Raji (cell line): Measurements from ENCODE around the gene INTS11.

ENCODE experiments used
- POLR2A ChIP-seq: IDR thresholded peaks from 2 replicates; pipeline ENCODE4 v1.6.1; 2011; ENCODE audit warnings: low read depth, low read length, control low read depth; ENCODE audit not compliant: insufficient read depth

INTS11 gene

GRCh38 chr1:1307923-1308755 is 16.3 kb downstream of the INTS11 start, which contains the start of the genes ACAP3 and PUSL1:
ACAP3 (minus strand) TSS chr1:1307930; CDS start chr1:1307815, 115 bp downstream.
PUSL1 (plus strand) TSS chr1:1308597; CDS start chr1:1308644, 47 bp downstream.
- TF ChIP-seq POLR2A: peak; percentile 79

GRCh38 chr1:1307261-1307922 is 17.1 kb downstream of the INTS11 start:
- TF ChIP-seq POLR2A: peak; percentile 61

- no peak for TF ChIP-seq POLR2A
Measured at GRCh38 chr1:1306661-1307260, 17.7 kb downstream of the INTS11 start.

DNA sequence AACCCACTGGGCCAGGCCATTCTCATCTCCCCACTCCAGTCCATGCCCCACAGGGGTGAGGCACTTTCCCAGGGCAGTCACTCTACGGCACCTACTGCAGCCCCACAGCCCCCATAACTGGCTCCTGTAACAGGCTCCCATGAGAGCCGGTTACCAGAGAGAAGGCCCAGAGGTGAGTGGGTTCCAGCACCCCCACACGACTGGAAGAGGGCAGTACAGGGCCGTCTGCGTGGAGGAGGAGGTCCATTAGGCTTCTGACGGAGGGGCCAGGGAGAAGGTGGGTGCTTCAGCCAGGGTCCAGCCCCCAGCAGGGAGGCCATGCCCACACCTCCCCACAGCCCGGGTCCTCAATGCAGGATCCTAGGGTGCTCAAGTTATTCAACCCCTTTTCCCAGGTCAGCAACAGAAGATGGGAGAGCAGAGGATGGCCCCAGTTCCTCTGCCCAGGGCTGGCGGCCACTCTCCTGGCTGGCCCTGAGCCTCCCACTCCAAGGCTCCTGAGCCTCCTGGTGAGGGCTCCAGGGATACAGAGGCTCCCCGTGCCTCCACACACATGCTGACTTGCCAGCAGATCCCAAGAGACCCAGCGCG is 18.3 kb downstream of the INTS11 start:
- no peak for TF ChIP-seq POLR2A

- peak; percentile 36; the same call in 1 of the 2 replicates for TF ChIP-seq POLR2A
Measured at GRCh38 chr1:1305300-1306069, 19.0 kb downstream of the INTS11 start.

DNA sequence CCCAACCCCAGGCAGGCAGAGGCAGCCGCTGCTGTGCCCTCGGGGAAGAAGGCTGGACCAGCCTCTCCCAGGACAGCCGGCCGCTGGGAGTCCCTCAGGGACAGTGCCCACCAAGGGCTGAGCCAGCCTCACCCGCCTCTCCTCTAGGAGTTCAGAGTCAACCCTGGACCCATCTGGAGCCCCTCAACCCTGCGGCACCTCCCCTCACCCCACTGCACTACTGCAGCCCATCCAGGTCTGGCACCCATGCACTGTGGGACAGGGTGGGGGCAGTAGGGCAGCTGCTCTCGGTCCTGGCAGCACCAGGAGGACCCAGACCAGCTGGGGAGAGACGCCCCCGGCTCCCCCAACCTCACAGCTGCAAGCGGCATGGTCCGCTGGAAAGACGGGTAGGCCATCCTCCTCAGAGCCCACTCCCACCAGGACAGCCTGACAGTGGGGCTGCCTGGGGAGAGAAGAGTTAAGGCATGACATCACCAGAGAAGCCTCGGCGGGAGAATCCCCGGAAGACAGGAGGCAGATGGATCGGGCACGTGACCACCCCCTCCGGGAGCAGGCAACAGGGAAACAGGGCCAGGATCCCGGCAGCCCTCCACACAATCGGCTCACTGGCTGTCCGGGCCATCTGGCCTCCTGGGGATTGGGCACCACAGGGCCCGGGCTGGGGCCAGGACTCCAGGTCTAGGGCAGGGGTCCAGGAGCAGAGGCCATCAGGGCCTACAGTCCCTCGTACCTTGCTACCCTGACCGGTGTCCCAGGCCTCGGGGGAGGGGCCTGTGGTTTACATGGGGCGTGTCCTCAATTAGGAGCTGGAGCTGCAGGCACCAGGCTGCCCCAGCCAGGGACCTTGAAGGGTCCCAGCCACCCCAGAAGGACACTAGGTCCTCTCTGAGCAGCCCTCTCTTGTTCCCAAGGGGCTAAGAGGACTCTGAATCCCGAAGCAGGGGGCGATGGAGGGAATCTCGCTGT is 19.8 kb downstream of the INTS11 start:
- TF ChIP-seq POLR2A: no peak

GRCh38 chr1:1303736-1304135 is 20.7 kb downstream of the INTS11 start:
- no peak for TF ChIP-seq POLR2A

GRCh38 chr1:1302951-1303509 is 21.4 kb downstream of the INTS11 start:
- no peak for TF ChIP-seq POLR2A

DNA sequence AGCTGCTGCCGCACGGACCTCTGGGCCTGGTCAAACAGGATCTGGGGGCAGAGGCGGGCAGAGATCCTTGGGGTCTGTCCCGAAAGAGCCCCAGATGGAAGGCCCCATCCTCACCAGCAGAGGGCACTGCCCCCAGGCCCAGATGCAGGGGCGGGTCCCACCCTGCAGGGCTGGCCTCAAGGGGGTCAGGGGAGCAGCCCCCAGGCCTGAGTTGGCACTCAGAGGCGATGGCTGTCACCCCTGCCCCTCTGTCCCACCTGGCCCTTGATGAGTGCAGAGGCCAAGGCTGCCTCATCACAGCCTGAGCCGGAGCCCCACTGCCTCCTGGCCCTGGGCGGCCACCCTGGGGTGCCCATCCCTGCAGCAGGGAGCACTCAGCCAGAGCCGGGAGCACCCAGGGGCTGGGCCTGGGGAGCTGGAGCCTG is 22.4 kb downstream of the INTS11 start:
- no peak for TF ChIP-seq POLR2A

- TF ChIP-seq POLR2A: no peak
Measured at GRCh38 chr1:1300352-1300739, 24.1 kb downstream of the INTS11 start.

- TF ChIP-seq POLR2A: no peak
Measured at GRCh38 chr1:1299686-1300351, 24.6 kb downstream of the INTS11 start.

- TF ChIP-seq POLR2A: 0 out of 2 replicates have a peak, but pooled peaks have one; percentile 8
Measured at GRCh38 chr1:1298861-1299685, 25.4 kb downstream of the INTS11 start.

GRCh38 chr1:1297802-1298424 is 26.5 kb downstream of the INTS11 start:
- no peak for TF ChIP-seq POLR2A
